ENCODE measurements around the gene SGCG.

- TF ChIP-seq YY1 (IDR thresholded peaks at IDR 0.05; ENCODE audit: insufficient read depth, insufficient read length) = no peak
- no peak for TF ChIP-seq SUZ12 (IDR thresholded peaks at IDR 0.05; ENCODE audit: extremely low read depth, insufficient read depth, insufficient read length)
Measured at GRCh38 chr13:23325191-23325590, 144.4 kb downstream of the SGCG start.

Measured in NT2/D1 (cell line).